ENCODE measurements around the gene OR56B1.

DNA sequence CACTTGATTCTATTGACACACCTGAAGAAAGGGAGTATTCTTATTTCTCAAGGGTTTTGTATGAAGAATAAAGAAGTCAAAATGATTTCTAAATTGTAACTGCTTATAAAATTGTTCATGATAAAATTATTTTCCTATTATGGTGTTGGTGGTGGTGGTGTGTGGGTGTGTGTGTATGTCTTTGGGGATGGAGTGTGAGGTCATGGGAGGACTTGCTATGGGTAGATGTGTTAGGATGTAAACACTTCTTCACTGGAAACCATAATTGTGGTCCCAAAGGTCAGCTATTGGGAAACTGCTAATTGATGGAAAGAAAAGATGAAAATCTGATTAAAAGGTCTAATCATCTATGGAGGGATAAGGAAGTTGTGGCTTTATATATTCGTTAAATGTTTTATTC lies 41.6 kb upstream of the OR56B1 start:
- TF ChIP-seq, protein P1, sequence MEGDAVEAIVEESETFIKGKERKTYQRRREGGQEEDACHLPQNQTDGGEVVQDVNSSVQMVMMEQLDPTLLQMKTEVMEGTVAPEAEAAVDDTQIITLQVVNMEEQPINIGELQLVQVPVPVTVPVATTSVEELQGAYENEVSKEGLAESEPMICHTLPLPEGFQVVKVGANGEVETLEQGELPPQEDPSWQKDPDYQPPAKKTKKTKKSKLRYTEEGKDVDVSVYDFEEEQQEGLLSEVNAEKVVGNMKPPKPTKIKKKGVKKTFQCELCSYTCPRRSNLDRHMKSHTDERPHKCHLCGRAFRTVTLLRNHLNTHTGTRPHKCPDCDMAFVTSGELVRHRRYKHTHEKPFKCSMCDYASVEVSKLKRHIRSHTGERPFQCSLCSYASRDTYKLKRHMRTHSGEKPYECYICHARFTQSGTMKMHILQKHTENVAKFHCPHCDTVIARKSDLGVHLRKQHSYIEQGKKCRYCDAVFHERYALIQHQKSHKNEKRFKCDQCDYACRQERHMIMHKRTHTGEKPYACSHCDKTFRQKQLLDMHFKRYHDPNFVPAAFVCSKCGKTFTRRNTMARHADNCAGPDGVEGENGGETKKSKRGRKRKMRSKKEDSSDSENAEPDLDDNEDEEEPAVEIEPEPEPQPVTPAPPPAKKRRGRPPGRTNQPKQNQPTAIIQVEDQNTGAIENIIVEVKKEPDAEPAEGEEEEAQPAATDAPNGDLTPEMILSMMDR (IDR thresholded peaks at IDR 0.05), result no peak
- no peak for TF ChIP-seq POLR2A (IDR thresholded peaks at IDR 0.05)

All from lower leg skin (tissue), 3 donors.